Activated CD8-positive, alpha-beta memory T cell treated with anti-CD3 and anti-CD28 coated beads for 24 hours (primary cell): ENCODE data around the gene MYO7B.

Source experiments
- DNase-seq: peaks from one replicate; pipeline ENCODE4 v3.0.0-alpha.2; 2020

Gene MYO7B

GRCh38 chr2:127683757-127684156 is 148.3 kb downstream of the MYO7B start:
- no peak for DNase-seq

GRCh38 chr2:127685410-127686080 is 150.1 kb downstream of the MYO7B start:
- no peak for DNase-seq
